ENCODE results near the gene ZBTB48.

- TF ChIP-seq POLR2A (IDR thresholded peaks at IDR 0.05; ENCODE audit: low read depth, low read length) (no peak), POLR2AphosphoS5 (IDR thresholded peaks at IDR 0.05; ENCODE audit: low read depth, low read length) (no peak), TAF1 (IDR thresholded peaks at IDR 0.05; ENCODE audit: borderline replicate concordance, low read depth, low read length) (no peak)
Measured at GRCh38 chr1:6593810-6594209, 14.0 kb downstream of the ZBTB48 start.
